NCI-H2107 treated with DMSO at 0.1 percent for 48 hours (cell line): ENCODE results near the gene CDAN1.
A peak's percentile ranks its signal among the peaks of the same experiment; 100 is the strongest.
"Not testable (repeated sequence)": the region's sequence is repeated elsewhere in the genome, so short reads cannot be mapped to it uniquely, and the experiment has no call there.

Experiments
- DNase-seq: peaks from one replicate; lab custom pipeline; 2025; ENCODE audit not compliant: unreplicated experiment; lab: John Stamatoyannopoulos, UW

The CDAN1 gene, protein sequence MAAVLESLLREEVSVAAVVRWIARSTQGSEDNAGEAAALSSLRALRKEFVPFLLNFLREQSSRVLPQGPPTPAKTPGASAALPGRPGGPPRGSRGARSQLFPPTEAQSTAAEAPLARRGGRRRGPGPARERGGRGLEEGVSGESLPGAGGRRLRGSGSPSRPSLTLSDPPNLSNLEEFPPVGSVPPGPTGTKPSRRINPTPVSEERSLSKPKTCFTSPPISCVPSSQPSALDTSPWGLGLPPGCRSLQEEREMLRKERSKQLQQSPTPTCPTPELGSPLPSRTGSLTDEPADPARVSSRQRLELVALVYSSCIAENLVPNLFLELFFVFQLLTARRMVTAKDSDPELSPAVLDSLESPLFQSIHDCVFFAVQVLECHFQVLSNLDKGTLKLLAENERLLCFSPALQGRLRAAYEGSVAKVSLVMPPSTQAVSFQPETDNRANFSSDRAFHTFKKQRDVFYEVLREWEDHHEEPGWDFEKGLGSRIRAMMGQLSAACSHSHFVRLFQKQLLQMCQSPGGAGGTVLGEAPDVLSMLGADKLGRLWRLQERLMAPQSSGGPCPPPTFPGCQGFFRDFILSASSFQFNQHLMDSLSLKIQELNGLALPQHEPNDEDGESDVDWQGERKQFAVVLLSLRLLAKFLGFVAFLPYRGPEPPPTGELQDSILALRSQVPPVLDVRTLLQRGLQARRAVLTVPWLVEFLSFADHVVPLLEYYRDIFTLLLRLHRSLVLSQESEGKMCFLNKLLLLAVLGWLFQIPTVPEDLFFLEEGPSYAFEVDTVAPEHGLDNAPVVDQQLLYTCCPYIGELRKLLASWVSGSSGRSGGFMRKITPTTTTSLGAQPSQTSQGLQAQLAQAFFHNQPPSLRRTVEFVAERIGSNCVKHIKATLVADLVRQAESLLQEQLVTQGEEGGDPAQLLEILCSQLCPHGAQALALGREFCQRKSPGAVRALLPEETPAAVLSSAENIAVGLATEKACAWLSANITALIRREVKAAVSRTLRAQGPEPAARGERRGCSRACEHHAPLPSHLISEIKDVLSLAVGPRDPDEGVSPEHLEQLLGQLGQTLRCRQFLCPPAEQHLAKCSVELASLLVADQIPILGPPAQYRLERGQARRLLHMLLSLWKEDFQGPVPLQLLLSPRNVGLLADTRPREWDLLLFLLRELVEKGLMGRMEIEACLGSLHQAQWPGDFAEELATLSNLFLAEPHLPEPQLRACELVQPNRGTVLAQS

GRCh38 chr15:42736793-42737528 is at the start of gene CDAN1:
CDAN1 (minus strand) TSS chr15:42737128; CDS start chr15:42737102, 26 bp downstream.
- peak; percentile 14 for DNase-seq

GRCh38 chr15:42785569-42785968 is 48.6 kb upstream of the CDAN1 start:
- DNase-seq = no peak

DNA sequence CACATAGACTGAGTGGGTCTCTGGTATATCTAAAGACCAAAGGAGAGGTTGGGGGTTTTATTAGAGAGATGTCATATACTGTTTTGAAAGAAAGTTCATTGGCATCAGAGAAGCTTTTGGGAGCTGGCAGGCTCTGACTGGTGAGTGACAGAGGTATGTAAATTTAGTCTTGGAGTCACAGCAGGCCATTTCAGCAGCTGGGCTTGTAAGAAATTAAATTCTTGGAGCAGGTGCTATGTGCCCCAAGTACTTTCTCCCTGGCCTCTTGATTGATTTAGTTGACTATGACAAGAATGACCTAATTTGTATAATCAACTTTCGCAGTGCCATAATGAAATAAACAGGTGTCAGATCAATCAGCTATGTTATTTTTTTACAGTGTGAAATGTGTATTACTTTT is 47.8 kb upstream of the CDAN1 start:
- DNase-seq = no peak

DNA sequence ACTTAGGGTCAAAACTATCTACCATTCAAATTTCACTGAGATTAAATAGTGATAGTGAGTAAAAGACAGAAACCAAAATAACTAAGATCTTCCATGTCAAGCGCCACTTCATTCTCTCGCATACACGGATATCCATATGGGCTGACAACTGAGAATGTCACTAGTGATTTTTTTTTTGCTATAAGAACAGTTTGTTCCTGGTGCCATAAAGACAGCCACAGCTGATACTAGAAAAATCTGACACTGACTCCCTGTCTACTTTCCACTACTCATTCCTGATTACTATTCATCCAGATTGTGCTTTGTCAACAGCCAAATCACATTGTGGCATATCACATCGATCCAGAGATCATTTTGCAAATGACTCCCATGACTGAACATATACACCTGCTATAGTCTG is 45.8 kb upstream of the CDAN1 start:
- no peak for DNase-seq

DNA sequence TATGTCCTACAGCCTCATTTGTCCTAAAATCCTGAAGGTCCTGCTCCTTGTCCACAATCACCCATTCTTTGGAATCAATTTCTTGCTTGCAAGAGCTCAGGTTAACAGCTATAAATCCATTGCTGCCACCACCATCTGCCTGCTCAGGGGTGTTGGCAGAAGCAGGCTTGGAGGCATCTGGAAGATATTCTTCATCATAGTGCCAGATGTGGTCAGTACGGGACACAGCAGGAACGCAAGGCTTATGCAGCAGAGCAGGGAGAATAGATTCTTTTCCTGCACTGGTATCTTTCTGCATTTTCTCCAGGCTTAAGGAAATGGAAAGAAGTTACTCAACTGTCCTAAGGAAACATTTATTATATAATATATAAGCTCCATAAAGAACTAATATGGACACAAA is 38.5 kb upstream of the CDAN1 start:
- DNase-seq = no peak

DNA sequence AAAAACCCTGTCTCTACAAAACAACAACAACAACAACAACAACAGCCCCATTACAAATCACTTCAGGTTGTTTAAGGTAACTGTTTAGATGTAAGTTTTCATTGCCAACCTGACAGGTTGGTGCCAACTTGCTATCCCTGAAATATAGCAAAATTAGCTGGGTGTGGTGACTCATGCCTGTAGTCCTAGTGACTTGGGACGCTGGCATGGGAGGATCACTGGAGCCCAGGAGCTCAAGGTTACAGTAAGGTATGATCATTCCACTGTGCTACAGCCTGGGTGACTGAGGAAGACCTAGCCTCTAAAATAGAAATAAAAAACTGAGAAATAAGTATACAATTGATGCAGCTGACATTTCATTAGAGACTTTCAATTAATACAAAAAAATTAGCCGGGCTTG is 36.0 kb upstream of the CDAN1 start:
- no peak for DNase-seq

DNA sequence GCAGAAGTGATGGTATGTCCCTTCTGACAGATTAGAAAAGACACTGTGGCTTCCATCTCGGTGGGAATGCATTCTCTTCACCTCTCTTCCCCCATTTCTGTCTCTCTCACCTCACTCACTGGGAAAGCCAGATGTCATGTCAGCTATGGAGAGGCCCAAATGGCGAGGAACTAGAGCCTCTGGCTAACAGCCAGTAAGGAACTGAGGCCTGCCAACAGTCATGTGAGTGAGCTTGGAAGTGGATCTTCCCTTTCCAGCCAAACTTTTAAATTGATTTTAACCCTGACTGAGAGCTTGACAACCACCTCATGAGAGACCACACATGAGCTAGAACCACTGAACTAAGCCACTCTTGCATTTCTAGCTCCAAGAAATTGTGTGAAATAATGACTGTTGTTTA is 35.2 kb upstream of the CDAN1 start:
- DNase-seq = no peak

DNA sequence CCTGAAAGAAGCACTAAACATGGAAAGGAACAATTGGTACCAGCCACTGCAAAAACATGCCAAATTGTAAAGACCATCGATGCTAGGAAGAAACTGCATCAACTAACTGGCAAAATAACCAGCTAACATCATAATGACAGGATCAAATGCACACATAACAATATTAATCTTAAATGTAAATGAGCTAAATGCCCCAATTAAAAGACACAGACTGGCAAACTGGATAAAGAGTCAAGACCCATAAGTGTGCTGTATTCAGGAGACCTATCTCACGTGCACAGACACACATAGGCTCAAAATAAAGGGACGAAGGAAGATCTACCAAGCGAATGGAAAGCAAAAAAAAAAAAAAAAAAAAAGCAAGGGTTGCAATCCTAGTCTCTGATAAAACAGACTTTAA is 29.2 kb upstream of the CDAN1 start:
- not testable (repeated sequence) for DNase-seq

- not testable (repeated sequence) for DNase-seq
Measured at GRCh38 chr15:42764154-42764731, 27.3 kb upstream of the CDAN1 start.

DNA sequence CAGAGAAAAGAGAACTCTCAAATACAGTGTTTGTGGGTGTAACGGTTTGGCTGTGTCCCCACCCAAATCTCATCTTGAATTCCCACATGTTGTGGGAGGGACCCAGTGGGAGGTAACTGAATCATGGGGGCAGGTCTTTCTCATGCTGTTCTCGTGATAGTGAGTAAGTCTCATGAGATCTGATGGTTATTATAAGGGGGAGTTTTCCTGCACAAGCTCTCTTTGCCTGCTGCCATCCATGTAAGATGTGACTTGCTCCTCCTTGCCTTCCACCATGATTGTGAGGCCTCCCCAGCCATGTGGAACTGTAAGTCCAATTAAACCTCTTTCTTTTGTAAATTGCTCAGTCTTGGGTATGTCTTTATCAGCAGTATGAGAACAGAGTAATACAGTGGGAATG is 24.9 kb upstream of the CDAN1 start:
- not testable (repeated sequence) for DNase-seq

- no peak for DNase-seq
Measured at GRCh38 chr15:42760759-42761158, 23.8 kb upstream of the CDAN1 start.

GRCh38 chr15:42759093-42759492 is 22.2 kb upstream of the CDAN1 start:
- DNase-seq = no peak

DNA sequence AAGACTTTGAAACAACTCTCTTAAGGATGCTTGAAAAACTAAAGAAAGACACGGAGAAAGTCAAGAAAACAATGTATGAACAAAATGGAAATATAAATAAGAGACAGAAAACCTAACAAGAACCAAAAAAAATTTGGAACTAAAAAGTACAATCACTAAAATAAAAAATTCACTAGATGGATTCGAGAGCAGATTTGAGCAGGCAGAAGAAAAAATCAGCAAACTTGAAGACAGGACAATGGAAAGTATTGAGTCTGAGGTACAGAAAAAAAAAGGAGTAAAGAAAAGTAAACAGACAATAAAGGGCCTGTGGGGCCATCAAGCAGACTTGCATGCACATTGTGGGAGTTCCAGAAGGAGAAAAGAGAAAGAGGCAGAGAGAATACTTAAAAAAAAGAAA is 13.4 kb upstream of the CDAN1 start:
- no peak for DNase-seq

DNA sequence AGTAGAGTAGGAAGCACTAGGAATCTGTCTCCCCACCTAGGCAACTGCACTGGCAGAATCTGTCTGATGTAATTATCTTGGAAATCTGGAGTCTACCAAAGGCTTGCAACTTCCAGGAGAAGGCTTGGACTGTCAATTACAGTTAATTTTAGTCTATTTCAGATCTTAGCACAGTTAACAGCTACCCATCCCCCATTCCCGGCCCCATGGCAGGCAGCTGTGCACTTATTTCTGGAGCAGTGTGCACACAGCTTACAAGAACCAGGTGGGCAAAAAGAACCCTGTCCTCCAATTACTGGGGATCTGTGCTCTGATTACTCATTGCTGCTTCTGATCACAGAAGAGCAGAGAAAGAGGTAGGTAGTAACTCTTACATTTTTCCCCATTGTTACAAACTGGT is 12.3 kb upstream of the CDAN1 start:
- no peak for DNase-seq

DNA sequence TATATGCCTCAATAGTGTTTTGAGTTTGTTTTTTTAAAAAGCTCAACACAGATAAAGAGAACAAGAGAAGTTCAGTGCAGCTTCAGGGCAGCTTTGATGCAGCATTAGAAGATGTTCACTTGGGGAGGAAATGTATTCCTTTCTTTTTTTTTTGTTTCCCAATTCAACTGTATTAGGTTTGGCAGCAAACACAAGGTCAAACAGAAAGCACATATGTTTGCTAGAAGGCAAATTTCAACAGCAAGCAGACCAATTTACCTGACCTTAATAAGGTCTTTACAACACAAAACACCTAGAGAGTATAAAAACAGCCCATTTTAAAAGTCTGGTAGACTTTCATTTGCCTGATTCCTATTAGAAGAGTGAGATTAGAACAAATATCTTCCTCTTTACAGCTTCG is 7.3 kb upstream of the CDAN1 start:
- DNase-seq = no peak

GRCh38 chr15:42742149-42742548 is 5.2 kb upstream of the CDAN1 start:
- no peak for DNase-seq

GRCh38 chr15:42741710-42742109 is 4.8 kb upstream of the CDAN1 start:
- no peak for DNase-seq

DNA sequence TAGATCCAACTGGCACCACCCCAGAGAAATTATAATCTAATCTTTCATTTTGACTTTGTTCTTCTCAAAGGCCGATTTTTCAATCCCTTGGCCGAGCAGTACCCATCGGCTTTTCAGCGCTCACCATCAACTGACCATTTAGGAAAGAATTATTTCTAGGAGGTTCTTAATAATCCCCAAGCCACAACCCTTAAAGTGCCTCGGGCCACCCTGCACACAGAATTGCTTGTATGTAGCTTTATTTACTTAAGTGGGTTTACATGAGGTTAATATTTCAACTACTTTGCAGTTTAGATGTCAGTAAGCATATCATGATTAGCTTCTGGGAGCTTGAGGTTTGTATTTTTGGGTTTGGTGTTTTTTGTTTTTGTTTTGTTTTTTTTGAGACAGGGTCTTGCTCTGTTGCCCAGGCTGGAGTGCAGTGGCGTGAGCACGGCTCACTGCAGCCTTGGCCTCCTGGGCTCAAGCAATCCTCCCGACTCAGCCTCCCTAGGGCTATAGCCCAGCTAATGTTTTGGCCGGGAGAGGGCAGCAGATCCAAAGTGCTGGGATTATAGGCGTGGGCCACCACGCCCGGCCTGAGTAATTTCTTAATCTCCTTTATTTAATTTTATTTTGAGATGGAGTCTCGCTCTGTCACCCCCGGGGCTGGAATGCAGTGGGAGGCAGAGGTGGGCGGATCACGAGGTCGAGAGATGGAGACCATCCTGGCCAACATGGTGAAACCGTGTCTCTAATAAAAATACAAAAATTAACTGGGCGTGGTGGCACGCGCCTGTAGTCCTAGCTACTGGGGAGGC is 801 bp upstream of the CDAN1 start:
- DNase-seq = no peak

- no peak for DNase-seq
Measured at GRCh38 chr15:42736178-42736792, 643 bp downstream of the CDAN1 start.
